ENCODE data around the gene RIPPLY3.
A peak's percentile ranks its signal among the peaks of the same experiment; 100 is the strongest.

Gene RIPPLY3, protein sequence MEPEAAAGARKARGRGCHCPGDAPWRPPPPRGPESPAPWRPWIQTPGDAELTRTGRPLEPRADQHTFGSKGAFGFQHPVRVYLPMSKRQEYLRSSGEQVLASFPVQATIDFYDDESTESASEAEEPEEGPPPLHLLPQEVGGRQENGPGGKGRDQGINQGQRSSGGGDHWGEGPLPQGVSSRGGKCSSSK

DNA sequence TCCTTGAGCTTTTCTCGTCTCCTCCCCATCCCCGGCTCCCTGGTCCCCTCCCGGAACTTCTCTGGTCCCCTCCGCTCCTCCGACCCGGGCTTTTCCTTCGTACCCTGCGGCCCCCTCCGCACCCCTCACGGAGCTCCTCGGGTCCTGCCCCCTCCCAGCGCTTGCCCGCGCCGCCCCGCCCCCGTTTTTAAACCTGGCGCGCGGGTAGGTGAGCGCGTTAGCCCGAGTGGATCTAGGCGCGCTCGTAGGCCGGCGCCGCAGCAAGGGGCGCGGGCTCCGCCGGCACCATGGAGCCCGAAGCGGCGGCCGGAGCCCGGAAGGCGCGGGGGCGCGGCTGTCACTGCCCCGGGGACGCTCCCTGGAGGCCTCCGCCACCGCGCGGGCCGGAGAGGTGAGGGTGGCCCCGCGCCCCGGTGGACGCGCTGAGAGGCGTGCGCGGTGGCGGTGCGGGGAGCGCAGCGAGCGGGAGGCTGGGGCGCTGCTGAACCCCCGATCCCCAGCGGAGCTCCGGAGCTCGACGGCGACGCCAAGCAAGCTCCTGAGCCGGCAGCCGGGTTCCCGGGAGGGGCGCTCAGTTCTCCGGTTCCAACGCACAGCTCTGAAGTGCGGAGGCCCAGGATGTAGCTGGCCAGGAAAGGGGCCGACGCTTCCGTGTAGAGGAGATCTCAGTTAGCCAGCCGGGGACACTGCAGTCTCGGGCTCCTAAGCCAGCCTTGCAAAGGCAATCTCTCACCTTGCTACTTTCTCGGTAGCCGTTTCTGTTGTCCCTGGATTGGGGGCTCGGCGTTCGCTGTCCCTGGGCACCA lies at the start of gene RIPPLY3:
Gene RIPPLY3, plus strand, starts transcription at position 217 of the 806 bp plus-strand sequence. Its CDS starts 71 bp downstream, at position 288.
- DNase-seq: peak; percentile 45

DNA sequence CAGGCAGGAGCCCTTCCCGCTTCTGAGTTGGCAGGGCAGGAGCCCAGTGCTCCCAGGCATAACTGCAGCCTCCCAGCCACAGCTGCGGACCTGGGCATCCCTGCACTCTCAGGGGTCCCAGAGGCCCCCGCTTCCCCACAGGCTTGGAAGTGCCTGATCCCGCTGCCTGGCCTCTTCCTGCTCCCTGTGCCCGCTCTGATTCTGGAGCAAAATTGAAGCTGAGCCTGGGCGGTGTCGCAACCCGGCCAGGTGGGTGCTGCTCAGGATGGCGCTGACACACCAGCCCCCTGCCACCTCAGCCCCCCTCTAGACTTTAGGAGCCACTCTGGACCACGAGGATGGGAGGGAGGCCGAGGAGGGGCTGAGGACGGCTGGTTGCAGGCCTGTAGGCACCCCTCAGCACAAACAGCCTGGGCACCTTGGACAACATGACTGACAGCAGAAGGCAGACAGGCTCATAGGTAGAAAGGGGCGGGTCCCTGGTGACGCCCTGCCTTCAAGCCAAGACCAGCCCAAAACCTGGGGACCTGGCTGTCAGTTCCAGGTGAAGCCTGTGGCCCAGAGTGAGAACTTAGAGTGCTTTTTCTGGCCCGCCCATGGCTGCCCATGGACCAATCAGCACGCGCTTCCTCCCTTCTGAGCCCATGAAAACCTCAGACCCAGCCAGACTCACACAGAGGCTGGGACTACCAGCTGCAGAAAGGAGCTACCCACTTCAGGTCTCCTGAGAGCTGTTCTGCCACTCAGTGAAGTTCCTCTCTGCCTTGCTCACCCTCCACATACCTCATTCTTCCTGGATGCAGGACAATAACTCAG lies 47.3 kb upstream of the RIPPLY3 start:
- DNase-seq: no peak

DNA sequence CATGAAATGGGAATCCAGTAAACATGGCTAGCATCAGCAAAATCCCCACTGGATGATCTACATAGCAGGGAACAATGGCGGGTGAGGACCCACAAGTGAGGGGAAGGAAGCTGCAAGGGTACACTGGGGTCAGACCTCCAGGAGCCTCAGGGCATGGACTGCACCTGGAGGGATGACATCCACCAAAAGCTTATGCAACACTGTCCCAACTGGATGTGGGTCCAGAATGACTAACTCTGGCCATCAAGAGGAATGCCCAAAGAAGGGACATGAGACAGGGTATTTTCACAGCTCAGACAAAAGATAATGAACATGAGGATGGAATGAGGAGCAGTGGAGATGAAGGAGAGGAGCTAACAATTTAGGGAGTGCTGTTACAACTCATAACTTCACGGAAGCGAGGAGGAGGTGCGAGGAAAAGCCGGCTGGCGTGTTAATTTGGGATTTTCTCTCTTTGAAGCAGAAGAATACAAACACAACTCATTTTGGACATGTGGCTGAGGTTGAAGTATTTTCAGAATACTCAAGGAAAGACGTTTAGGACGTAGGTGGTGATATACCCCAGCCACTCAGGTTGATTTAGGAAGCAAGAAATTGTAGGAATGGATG lies 45.7 kb upstream of the RIPPLY3 start:
- DNase-seq: no peak

DNA sequence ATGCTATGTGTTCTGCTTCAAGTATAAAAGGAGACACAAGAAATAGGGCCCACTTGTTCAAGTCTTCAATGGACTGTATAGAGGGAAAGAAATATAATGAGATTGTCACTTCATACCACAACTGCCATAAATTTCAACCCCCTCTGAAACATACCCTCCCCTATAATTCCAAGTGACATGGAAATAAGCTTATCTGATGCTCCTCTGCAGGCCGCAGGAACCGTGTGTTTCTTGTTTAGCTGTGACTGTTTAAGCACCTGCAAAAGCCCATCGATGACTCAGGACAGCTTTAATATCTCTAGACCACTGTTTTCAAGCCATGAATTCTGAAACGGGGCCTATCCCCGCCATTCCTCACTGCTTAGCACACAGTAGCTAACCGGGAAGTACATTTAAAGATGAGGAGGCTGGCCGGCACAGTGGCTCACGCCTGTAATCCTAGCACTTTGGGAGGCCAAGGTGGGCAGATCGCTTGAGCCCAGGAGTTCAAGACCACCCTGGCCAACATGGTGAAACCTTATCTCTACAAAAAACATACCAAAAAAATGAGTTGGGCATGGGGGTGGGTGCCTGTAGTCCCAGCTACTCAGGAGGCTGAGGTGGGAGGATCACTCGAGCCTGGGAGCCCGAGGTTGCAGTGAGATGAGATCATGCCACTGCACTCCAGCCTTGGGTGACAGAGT lies 44.3 kb upstream of the RIPPLY3 start:
- DNase-seq: no peak

DNA sequence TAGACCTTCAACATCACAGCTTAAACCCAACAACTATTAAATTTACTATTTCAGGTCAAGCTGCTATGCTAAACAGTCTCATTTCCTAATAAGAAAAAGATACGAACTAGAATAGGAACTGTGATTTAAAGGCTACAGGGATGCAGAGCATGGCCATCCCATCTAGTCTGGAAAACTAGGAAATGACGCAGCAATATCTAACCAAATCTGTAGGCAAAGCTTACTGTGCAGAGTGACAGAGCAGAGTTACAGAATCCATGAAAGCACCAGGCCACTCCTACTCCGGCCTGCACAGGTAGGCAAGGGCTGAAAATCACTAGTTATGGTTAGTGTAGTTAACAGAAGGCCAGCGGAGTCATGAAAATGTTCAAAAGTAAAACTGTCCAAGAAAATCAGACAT lies 42.1 kb upstream of the RIPPLY3 start:
- DNase-seq: no peak

DNA sequence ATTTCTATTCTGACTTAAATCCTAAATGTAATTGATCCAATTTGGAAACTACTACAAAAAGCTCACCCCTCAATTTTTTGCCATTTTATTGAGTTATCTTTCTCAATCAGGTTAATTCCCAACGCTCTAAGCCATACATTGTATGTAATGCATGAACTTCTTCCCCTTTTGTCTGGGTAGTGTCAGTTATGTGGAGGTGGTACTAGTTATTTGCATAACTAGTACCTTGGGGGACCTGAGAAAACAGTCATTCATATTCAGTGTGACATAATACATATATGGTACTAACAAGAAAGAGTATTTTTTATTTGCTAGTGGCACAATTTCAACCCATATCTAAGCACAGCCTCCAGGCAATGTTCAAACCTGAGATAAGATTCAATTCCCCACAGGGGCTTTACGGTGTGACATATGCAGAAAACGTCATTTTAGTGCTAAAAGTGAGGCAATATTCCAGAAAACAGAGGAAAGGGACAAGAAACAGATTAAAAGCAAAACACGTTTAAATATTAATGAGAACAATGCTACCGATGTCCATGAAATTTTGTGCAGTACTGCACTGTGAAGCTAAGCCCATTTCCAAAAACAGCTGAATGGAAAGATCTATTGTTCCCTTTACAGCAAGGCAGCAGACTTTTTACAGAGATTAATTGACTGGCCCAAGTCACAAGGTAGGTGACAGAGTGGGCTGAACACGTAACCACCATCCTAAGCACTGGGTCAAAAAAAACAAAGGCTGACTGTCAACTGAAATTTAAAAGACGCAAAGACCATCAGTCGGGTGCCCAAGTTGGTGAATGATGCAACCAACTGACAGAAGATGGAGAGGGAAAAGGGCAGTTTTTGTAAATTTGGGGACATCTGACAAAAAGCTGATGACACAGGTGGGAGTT lies 41.4 kb upstream of the RIPPLY3 start:
- DNase-seq: peak; percentile 56

DNA sequence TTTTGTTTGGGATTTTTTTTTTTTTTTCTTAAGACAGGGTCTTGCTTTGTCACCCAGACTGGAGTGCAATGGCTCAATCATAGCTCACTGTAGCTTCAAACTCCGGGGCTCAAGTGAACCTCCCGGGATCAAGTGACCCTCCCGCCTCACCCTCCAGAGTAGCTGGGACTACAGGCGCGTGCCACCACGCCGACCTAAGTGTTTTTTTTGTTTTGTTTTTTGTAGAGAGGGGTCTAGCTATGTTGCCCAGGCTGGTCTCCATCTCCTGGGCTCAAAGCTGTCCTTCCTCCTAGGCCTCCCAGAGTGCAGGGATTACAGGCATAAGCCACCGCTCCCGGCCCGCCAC lies 40.8 kb upstream of the RIPPLY3 start:
- no peak for DNase-seq

DNA sequence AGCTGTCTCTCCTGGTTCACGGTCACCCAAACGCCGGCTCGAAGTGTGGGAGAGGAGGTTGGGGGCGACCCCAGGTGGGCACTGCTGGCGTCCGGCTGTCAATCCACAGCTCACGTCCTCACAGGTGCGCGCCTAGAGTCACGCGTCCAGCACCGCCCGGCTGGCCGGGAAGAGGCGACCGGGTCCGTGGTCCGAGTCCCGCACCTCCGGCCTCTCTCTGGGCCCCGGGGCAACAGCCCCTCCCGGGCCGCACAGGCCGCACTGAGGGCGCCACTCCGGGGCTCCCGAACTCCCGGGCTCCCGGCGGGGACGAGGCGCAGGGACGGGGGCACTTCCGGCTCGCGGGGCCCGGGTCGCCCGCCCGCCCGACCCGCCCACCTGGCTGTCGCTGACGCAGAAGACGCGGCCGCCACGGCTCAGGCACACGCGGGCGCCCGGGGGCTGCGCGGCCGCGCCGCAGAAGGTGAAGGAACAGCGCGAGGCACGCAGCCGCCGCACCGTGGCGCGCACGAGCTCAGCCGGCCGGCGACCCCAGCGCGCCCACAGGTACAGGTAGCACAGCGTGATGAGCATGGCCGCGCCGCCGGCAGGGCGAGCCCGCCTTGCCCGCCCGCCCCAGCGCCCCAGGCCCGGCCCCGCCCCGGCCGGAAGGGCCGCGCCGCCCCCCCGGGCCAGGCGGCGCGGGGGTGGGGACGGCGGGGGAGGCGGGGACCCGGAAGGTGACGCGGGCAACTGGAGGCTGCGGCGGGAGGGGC lies 40.3 kb upstream of the RIPPLY3 start, which contains the start of gene HLCS:
Gene HLCS, minus strand, starts transcription at position 604 of the 755 bp plus-strand sequence. Its CDS starts 31 bp downstream, at position 573.
- peak; percentile 80 for DNase-seq

DNA sequence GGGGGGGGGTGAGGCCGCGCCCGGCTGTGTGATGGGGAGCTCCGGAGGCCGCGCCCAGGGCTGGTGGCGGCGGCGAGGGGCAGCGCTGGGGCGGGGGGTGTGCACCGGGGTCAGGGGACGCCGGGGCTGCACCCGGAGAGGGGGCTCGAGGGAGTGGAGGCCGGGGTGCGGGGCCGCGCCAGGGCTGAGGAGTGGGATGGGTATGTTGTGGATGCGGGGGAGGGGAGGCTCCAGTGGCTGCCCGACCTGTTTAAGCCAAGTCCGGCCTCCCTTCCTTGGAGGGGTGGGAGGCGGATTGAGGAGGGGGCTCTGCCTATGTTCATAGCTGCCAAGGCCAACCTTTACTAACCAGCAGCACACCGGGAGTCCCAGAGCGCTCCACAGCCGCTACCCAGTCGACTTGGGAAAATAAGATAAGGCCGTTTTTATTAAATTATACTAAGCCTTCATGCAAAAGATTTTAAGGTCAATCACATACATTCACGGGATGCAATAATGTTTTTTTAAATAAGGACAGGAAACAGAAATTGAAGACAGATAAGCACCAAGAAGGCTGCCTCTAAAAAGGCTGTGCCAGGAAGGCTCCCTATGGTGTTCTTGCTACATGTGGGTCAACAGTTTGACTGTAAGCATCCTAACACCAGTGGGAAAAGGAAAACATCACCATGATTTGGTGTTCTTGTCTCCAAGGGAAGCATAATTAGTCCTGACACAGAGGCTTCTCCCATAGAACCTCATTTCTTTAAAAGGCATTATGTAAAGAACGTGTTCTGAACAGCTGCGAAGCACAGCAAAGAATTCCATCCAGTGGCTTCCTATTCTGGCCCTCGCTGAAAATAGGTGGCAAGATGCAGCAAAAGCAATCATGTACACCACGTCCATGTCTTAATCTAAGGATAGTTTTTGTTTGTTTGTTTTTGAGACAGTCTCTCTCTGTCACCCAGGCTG lies 39.4 kb upstream of the RIPPLY3 start:
- peak; percentile 42 for DNase-seq

DNA sequence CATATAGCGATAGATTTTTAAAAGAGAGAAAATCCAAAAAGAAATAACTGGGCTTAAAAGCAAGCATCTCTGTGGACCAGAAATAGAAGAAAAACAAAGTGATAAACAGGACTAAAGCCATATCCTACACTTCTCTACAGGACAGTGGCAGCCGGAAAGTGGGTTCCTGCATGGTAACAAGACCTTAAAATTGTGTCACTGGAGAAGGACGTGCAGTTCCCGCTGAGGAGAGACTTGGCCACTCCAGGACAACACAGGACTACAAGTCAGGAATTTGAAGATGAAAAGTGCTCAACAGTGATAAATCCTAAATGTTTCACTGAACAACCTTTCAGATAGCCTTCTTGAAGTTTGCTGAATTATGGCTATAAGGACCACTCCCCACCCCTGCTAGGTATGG lies 38.1 kb upstream of the RIPPLY3 start:
- DNase-seq: no peak

DNA sequence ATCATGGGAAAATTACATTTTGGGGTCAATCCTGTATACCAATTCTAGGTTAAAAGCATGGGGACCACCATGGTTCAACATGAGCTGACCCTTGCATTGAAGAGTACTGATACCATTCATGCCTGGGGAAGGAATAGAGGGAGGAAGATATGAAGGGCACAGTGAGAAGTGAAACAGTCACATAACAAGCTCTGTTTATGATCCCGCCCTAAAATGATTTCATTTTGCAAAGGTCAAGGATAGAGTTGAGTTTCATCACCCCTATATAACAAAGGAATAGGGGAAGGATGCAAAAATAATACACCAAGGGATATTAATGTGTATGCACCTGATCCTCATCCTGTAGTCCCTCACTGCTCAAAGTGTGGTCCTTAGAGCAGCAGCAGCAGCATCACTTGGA lies 37.5 kb upstream of the RIPPLY3 start:
- DNase-seq: no peak

DNA sequence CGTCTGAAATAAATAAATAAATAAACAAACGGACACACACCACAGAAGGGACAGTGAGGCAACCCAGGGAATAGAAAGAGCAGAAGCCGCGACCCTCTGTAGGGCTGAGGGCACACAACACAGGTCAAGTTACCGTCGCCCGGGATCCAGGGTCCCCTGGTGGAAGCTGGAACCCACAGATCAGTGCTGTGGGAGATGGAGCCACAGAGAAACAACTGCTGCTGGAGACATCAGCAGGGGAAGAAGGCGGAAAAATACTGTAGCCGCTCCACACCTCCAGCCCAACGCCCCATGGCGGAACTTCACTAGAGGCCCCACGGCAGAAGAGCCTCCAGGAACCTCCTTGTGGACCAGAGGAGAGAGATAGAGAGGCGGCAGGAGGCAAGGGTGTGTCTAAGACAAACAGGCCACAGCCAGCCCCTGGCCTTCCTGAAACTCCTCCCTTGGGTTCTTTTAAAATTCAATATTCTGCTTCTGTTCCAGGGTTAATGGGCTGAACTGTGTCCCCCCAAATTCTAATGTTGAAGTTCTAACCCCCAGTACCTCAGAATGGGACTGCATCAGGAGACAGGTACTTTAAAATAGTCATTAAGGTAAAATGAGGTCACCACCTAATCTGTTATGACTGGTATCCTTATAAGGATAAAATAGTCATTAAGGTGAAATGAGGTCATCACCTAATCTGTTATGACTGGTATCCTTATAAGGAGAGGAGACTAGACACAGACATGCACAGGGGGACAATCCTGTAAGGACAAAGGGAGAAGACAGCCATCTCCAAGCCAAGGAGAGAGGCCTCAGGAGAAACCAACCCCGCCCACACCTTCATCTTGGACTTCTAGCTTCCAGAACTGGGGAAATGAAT lies 32.3 kb upstream of the RIPPLY3 start:
- no peak for DNase-seq

DNA sequence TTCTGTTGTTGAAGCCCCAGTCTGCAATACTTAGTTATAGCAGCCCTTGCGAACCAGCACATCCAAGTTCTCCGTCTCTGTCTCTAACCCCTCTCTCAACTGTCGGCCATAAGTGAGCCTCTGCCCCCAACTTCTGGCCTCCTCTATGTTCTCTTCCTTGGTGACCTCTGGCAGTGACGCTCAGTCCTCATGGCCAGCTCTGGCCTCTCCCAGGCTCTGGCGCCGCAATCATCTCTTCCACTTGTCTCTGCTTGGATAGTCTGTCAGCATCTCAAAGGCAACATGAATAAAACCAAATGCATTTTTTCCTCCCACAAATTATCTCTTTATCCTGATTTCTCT lies 31.7 kb upstream of the RIPPLY3 start:
- DNase-seq: no peak

DNA sequence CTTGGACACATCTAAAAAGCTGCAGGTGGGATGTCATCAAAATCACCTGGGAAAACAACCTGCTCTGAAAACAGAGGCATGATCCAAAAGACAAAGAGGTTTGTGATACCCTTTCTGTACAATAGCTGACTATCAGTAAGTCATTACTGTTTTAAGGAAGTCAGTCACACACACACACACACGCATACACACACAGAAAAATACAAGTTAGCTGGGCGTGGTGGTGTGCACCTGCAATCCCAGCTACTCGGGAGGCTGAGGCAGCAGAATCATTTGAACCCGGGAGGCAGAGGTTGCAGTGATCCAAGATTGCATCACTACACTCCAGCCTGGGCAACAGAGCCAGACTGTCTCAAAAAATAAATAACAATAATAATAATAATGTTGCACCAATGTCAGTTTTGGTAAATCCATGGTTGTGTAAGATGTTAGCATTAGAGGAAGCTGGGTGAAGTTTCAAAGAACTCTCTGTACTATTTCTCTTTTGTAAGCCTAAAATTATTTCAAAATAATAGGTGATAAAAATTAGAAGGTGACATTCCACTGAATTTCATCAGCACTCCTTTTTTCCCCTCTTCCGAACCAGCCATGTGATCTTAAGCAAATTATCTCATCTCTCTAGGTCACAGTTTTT lies 30.2 kb upstream of the RIPPLY3 start:
- DNase-seq: no peak

DNA sequence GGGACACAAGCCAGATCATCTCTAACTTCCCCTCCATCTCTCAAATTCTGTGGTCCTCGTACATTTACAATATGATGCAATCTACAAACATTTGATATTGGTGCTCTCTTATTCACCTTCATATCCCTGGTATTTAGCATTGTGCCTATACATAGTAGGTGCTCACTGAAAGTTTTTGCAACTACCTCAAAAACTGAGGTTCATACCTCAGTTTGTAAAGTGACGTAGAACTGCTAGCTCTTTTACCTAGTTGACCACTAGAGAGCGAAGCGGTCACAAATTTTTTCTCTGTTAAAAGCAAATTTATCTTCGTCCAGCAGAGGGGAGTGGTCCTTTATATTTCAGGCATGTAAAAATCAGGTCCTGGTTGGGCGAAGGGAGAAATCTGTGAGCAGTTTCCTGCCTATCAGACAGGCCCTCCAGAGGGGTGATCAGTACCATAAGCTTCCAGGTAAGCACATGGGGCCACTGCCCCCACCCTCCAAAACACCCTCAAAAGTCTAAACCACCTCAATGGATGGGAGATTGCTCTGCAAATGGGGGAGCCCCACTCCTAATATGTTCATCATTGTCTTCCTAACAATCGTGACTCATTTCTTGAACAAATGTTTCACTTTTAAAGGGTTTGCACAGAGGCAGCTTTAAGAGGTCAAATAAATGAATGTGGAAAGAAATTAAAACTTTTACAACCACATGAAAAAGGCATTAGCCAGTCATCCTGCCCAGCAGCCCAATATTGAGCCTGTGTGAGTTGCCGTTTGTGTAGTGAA lies 29.4 kb upstream of the RIPPLY3 start:
- peak; percentile 86 for DNase-seq

DNA sequence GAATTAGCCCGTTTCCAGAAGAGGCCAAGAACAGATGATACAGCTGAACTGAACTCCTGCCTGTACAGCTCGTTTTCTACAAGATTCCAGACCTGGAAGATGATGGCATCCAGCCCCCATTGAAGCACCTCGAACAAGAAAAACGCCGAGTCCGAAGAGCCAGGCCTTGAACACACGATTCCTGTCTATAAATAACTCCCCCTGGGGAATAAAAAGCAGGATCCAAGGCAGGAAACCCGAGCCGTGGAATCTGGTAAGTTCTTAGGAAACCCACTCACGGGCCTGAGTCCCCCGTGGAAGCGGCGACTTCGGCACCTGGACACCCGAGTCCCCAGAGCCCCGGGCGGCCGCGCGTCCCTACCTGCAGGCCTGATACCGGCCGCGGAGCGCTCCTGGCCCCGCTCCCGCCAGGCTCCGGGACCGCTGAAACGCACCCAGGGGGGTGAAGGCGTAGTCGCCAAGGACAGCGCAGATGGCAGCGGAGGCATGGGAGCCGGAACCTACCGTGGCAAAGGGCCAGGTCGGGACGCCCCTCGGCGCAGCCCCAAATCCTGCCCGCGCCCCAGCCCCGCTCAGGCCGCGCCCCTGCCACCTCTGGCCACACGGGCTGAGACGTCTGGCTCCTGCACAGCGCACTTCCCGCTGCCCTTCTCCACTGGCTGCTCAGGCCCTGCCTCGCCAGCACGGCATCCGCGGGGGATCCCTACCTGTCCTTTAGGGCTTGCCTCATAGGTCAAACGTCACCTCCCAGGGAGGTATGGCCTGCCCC lies 26.0 kb upstream of the RIPPLY3 start:
- DNase-seq: peak; percentile 30

DNA sequence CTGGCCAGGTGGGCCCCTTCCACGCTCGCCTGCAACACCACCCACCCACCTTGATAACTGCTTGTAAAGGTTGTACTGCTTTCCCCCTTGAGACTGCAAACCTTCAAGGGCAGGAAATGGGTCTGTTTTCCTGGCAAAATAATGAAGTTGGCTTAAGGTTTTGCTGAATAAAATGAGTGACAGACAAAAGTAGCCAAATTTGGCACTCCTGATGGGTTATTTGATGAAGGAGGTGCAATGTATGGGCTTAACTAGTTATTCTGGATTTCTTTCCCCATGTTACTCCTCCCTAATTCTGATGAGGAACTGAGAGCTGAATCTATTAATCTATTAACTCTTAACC lies 25.5 kb upstream of the RIPPLY3 start:
- DNase-seq: no peak

All from hematopoietic multipotent progenitor cell treated with erythropoietin and hydrocortisone succinate and interleukin-3 and kit ligand, for 6 days (in vitro differentiated cells).